Inferior parietal cortex (tissue), 1 donor: Measurements from ENCODE around the gene PUM2.

Experiments used
- DNase-seq: peaks from one replicate; pipeline ENCODE4 v3.0.0-alpha.2; 2016; ENCODE audit errors: extremely low spot score

The PUM2 gene

DNA sequence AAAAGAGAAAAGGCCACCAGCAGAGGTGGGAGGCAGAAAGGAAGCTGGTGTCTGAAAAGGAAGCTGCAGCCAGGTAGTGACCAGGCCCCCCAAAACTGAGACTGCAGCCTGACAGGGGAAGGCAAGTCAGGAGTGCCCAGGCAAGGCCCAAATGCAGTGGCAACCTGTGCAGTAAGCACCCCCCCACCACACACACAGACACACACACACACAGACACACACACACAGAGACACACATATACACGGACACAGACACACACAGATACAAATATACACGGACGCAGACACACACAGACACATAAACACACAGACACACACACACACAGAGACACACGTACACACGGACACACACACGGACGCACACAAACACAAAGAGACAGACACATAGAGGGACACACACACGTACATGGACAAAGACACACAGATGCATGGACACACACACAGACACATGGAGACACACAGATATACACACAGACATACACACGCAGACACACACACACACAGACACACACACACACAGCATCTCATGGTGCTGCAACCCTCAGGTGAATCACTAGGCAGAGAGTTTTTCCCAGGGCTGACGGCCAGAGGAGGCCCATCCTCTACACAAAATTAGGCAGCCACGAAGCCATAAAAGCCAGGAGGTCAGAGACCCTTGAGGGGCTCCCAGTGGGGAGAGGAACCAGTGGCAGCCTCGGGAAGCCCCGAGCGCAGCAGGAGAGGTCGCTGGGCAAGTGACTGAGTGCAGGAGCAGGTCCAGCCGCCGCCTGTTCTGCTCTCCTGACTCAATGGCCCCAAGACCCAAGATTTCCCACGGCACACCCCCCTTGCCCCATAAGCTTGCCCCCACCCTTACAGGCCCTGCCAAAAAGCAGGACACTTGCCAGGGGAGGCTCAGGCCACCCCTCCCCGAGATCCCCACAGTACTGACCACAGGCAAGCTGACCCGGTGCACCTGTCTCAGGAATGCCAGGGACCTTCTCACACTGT lies 132.0 kb downstream of the PUM2 start:
- no peak for DNase-seq

DNA sequence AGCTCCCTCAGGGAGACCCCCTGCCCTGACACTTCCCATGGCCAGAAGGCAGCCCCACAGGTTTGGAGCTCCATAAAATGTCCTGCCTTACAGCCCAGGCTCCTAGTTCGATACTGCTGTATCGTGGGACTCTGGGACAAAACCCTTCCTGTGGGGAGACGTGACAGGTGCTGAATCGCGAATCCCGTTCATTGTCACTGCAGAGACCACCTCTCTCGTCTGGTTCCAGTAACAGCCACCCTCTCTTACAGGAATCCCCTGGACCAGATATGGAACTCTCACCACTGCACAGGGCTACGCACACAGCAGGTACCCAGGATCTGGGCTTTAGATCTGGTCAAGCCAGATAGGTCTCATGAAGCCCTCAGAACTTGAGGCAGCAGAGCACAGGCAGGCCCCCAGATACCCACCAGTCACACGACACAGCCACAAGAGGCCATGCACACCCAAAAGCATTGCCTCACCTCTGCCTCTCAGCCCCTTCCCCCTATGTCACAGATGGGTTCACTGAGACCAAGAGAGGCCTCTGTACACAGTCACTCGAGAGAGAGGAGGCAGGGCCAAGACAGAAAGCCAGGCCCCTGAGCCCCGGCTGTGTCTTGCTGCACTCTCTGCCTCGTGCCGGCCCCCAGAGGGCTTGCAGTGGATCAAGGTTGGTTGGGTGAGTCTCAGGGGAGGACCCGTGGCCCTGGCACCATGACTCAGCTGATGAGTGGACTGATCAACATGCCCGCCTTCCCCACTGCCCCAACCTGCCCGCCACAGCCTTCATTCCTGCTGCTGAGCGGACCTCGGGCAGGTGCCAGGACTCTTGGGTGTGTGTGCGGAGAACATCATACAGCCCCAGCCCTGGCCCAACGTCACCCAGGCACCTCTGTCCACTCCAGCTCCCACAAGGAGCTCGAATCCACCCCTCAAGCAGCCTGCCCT lies 133.3 kb downstream of the PUM2 start:
- no peak for DNase-seq

DNA sequence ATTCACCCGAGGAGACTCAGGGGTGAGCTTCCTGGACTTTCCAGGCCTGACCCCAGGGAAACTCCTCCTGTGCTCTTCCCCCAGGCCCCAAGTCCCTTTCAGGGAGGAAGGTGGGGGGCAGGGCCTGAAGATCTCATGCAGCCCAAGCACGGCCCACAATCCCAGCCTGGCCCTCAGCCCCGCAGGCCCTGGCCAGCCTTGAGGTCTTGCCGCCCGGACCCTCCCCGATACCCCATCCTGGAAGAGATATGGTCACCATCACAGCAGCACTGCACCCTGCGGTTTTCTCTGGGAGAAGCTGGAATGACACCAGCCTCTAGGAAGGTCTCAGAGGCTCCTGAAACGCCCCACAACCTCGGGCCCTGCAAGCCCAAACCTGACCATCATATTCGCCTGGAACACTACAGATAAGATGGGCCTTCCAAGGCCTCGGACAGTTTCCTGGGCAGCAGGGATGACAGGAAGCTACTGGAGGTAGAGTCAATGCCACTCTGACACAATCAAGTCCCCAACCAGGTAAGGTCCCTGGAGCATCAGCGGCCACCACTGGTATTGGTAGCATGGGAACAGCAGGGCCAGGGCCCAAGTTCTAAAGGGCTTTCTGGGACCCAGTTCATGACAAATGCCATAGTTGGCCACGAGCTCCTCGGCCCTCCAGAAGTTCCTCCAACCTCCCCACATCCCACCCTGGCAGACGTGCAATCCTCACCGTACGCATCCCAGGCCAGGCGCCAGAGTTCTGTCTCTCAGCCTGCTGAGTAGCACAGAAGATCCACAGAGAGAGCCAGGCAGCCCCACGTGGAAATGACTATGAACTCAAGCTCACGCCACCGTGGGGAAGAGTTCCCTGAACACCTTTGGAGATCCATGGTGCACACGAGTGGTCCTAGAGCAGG lies 134.3 kb downstream of the PUM2 start:
- no peak for DNase-seq

DNA sequence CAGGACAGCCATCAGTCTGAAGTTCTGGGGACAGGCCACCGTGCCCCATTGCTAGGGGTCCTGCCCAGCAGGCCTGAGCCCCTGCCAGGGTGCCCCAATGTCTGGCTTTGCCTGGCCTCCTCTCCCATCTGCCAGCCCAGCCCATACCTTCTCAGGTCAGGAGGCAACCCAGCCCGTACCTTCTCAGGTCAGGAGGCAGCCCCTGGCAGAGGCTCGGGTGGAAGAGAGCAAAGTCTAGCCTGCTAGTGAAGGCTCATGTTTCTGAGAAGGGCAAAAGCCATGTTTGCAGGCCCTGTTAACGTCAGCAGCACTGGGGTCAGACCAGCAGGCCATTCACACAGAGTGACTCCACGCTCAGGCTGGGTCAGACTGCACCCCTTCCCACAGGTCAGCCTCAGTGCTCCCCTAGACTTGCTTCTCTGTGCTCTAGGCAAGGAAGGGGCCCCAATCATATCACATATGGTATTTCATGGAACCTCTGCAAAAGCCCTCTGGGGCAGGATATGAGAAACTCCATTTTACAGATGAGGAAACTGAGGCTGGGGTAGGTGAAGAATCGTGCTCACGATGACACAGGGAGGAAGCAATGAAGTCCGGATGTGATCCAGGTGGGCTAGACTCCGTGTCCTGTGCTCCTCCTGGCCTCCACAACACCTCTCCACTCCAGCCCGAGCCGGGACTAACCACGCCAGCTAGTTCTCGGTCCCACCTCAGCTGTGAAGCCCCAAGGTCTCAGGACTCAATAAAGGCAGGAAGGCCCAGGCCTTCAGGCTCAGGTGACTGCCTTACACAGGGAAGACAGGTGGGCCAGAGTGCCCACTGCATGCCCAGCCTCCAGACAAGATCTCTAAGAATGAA lies 135.2 kb downstream of the PUM2 start:
- no peak for DNase-seq

DNA sequence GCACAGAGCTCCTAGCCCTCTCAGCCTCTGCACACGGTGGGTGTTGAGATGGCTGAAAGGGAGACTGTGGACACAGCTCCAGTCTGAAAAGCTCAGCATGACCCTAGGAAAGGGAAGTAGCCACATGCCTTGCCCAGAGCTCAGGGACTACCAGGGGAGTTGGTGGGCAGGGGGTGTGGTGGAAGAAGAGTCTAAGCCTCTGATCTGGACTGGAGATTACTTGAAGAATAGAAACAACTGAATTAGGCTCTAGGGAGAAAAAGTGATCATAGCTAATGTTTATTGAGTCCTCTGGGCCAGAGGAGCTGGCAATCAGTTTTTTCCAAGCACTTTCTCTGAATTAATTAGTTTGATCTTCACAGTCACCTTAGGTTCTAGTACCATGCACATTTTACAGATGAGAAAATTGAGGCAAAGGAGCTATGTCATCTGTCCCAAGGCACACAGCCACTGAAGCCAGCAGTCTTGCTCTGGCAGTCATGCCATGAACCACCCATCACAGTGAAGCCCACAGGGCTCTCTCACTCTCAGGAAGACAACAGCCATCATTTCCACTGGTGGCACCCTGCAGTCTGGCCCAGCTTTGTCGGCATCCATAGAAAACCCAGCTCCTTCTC lies 136.0 kb downstream of the PUM2 start:
- no peak for DNase-seq

DNA sequence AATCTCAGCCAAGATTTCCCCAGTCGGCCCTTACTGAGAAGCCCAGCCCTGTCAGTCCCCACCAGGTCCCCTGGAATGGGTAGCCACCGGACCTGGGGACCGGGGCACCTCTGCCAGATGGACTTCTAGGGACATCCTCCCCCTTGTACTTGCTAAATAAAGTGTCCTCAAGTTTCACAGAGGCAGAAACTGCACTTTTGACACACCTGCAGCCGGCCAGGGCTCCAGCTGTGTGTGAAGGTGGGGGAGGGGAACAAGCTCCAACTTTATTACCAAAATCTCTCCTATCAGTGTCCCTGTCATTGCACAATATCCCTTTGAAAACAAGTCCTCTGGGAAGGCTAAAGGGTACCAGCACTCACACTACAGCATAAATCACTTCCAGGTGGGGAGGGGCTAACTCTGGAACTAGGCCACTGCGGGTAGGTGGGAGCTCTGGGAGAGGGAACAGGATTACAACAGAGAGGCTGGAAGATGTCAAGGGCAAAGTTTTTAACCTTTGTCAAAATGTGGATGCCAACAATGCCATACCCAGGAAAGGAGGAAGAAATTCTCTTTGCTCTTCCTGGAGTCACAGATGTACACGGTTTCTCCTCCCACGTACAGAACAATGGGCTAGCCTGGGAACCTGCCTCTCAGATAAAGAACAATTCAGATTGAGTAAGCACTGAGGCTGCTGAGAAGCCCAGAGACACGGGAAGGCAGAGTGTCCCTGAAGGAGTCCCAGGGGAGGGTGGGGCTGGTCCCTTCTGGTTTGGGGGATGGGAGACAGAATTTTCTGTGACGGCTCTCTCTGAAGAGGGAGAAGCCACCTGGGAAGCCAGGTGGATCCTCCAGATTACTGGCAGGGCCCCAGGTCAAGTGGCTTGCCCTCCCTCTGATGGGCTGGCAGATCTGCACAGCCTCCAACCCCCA lies 136.7 kb downstream of the PUM2 start:
- DNase-seq: no peak

DNA sequence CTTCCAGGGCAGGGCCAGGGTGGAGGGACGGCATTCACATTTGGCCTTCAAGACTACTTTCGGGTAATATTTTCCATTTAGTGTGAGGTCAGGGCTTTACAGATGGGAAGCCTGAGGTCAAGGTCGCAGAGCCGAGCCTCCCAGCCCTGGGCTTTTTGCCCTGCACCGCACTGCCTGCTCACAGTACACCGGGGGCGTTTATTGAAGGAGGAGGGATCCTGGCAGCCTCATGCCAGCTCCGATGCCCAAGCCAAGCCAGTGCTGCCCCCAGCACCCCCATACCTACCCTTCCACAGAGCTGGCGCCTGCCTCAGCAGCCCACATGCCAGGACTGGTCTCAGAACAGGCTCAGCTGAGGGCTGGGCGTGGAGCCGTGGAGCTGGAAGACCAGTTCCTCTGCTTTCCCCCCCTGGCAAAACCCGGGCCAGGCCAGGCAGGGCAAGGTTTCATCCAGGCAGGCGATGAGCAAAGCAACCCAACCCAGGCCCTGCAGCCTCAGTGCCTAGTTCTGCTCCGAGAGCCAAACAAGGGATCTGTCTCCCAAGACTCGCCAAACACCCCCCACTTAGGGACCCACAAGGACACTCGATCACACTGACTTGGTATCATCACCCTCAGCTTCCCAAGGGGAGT lies 137.7 kb downstream of the PUM2 start:
- DNase-seq: no peak

DNA sequence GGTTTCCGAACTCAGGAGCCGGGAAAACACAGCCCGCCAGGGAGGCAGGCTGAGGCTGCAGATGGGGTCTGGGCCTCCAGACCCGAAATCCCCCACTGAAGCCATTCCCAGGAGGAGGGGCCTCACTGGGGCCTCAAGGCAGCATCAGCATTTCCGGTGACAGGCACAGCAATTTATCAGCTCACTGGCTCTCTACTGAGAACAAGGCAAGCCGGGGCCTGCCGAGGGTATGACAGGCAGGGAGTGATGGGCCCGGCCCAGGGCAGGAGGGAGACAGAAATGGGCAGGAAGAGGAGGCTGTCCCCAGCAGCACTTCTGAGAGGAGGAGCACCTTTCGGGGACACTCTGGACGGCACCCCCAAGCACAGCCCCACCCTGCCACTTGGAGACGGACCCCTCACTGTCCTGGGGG lies 138.2 kb downstream of the PUM2 start:
- no peak for DNase-seq

DNA sequence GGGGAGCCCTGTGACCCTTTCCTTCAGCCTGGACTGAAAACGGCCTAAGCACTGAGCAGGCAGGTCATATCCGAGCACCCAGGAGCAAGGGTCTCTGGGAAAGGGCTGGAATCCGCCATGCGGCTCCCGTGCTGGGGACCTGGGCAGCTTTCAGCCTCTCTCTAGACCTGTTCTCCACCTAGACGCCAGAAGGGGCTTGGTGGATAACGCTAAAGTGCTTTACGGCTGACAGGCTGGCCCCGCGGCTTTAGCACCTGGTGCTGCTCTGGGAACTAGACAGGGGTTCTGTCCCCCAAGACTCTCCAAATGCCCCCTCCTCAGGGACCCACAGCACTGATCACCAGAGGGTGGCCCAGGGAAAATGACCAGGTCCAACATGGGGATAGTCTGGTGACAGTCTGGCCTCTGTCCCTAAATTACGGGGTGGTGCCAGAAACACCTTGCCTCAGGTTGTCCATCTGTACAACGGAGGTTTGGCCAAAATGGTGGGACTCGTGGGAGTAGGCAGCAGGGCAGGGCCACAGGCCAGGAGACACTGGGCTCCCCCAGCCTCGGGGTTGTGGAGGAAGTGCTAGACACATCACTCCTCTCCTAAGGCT lies 138.7 kb downstream of the PUM2 start:
- no peak for DNase-seq

DNA sequence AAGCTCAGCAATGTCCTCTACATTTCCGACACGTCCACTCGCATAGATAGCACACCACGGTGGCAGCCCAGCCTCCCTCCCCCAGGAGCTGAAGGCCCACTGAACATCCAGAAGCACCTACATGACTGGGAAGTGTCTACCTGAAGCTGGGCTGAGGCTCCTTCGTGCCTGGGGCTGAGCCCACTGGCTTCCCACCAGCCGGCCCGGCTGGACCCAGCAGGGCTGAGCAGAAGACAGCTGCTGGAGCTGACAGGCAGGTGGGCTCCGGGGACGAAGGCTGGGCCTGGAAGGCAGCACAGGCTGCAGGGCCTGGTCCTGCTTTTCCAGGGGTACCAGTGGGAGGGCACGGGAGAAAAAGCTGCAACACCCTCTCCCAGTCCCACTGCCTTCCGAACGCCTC lies 139.2 kb downstream of the PUM2 start:
- no peak for DNase-seq

DNA sequence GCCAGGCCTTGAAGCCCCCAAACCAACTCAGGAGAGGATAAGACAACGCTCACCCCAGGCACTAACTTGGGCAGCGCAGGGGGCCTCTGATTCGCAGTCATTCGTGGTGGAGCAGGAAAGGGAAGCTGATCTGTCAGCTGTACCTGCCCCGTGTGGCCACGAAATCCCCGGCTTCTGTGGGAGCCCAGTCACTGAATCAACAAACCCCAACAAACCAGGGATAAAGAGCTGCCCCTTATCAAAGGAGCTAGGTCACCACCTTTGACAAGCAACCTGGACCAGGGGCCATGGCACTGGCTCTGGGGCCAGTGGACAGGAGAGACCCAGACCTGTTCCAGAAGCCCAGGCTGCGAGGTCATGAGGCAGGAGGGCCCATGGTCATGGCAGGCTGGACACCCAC lies 140.2 kb downstream of the PUM2 start:
- DNase-seq: no peak

DNA sequence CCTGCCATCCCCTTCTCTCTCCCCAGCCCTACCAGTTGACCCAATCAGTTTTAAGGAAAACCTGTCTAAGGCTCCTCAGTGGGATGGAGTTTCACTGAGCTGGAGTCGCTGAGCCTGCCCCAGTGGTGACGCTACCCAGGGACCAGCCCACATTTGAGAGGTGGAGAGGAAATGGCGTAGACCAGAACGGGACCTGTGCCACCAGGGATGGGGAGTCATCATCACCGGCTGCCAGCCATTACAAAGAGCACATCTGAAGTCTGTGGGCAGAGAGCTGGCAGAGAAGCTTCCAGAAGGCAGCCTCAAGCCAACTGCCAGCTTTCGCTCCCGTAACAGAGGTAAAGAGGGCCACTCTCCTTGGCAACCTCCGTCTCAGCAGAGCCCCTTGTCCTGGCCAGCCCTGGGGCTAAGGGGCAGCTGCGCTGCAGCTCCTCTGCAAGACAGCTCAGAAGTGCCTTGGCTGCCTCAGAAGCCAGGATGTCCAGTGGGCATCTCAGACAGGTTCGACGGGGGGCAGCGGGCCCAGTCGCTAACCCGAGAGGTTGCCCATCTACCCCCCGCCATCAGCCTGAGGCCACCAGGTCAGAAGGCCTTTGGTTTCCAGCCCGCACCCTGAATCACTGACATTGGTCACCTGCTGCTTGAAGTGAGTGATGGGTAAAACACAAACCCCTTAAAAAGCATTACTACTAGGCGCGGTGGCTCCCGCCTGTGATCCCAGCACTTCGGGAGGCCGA lies 141.1 kb downstream of the PUM2 start:
- no peak for DNase-seq

DNA sequence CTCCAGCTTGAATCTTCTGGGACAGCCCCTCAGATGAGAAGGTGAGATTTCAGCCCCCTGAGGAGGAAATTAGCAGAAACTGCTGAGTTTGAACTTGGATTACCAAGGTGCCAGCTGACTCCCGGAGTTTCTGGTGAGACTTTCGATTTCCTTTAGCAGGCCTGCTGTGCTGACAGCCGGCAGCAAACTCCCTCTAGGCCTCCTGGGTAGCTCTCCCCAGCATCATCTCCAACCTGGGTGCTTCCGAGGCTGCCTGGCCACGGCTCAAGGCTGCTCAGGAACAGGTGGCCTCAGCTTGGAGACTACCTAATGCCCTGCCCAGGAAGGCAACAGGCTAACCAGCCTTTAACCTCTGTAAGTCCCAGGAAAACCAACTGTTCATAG lies 142.2 kb downstream of the PUM2 start:
- no peak for DNase-seq

DNA sequence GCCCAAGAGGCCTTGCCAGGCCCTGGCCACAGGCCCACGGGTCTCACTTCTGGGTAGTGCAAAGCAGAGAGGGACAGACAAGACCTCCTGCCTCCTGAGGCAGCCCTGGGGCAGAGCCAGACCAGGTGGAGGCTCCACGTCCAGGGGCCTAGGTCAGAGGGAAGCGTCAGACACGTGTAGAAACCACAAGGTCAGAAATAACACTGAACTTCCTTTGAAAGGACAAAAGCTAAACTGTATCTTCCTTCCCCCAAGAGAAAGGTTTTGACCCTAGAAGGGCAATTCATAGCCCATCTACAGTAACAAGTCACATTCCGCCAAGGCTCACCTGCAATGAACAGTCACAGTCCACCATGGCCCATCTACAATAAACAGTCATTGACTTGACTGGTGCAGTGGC lies 143.6 kb downstream of the PUM2 start:
- no peak for DNase-seq

DNA sequence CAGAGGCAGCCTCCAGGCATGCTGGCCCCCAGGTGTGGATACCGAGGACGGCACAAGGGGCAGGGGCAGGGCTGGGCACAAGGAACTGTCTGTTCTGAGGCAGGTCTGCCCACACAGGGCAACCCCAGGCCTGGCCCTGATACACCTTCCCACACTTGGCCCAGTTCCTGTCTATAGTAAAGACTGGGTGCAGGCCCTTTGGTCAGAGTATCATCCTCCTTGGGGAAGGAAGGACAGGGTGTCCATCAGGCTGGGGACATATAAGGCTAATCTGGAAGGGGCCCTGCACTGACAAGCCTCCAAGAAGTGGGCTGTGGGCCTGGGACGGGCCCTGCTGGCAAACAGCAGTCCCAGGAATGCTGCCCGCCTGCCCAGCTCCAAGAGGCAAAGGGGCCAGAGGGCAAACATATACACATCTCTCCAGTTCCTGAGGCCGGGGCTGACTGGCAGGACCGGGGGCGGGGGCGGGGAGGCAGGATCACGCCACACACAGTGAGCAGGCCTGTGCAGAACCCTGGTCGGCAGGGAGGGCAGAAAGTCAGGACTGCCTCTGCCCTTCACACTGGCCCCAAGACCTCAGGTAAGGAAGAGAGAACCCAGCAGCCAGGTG lies 144.6 kb downstream of the PUM2 start:
- no peak for DNase-seq

DNA sequence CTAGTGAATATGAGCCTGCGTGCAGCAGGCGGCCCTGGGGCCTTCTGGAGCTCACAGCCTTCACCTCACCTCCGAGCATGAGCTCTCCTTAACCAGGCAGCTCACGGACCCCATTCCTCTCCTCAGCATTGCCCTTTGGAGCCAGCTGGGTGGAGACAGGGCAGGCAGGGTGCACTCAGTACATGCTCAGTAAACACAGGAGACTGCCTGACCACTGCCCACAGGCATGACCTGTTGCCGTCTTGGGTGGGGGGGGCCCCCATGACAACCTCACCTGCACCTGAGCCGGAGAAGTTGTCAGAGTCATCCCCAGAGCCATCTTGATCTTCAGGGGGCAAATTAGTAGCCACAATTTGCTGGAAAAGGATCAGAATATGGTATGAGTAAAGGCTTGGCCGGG lies 145.6 kb downstream of the PUM2 start:
- no peak for DNase-seq
